ENCODE measurements around the gene OXSR1. TPM values are rescaled to one million over a fixed set of nuclear protein-coding genes. Genes with fewer than 3 reads are reported as not detected.

The OXSR1 gene
- total and polyA plus RNA-seq, 2 of the 13 experiments (the other 11 are each of a cell fraction or from before 2014, with no cell fraction given), result 27.4 to 32.6 TPM

- TF ChIP-seq, protein P1, sequence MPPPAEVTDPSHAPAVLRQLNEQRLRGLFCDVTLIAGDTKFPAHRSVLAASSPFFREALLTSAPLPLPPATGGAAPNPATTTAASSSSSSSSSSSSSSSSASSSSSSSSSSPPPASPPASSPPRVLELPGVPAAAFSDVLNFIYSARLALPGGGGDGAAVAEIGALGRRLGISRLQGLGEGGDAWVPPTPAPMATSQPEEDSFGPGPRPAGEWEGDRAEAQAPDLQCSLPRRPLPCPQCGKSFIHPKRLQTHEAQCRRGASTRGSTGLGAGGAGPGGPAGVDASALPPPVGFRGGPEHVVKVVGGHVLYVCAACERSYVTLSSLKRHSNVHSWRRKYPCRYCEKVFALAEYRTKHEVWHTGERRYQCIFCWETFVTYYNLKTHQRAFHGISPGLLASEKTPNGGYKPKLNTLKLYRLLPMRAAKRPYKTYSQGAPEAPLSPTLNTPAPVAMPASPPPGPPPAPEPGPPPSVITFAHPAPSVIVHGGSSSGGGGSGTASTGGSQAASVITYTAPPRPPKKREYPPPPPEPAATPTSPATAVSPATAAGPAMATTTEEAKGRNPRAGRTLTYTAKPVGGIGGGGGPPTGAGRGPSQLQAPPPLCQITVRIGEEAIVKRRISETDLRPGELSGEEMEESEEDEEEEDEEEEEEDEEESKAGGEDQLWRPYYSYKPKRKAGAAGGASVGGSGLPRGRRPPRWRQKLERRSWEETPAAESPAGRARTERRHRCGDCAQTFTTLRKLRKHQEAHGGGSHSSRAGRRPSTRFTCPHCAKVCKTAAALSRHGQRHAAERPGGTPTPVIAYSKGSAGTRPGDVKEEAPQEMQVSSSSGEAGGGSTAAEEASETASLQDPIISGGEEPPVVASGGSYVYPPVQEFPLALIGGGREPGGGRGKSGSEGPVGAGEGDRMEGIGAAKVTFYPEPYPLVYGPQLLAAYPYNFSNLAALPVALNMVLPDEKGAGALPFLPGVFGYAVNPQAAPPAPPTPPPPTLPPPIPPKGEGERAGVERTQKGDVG (CRISPR knock-in tag; IDR thresholded peaks at IDR 0.05; ENCODE audit: borderline replicate concordance), result peak; percentile 90; the same call in 1 of the 2 replicates
- TF ChIP-seq ELF3 (CRISPR knock-in tag; IDR thresholded peaks at IDR 0.05) (peak; percentile 49), CENPT (CRISPR knock-in tag; IDR thresholded peaks at IDR 0.05; ENCODE audit: low read depth) (no peak), AGO2 (optimal IDR thresholded peaks at IDR 0.05; ENCODE audit: low read depth, low read length) (no peak), GMEB2 (CRISPR knock-in tag; IDR thresholded peaks at IDR 0.05; ENCODE audit: low read depth) (no peak), DPF2 (CRISPR knock-in tag; IDR thresholded peaks at IDR 0.05; ENCODE audit: borderline replicate concordance, low read depth) (peak; percentile 76), TERF1 (CRISPR knock-in tag; IDR thresholded peaks at IDR 0.05) (no peak), GATAD2A (CRISPR knock-in tag; IDR thresholded peaks at IDR 0.05) (peak; percentile 88), MNT (IDR thresholded peaks at IDR 0.05) (no peak), YEATS4 (CRISPR knock-in tag; IDR thresholded peaks at IDR 0.05; ENCODE audit: borderline replicate concordance) (peak; percentile 33; the same call in 1 of the 2 replicates), RFX5 (IDR thresholded peaks at IDR 0.05; ENCODE audit: low read depth, low read length) (no peak), HDAC6 (IDR thresholded peaks at IDR 0.05; ENCODE audit: low read depth, low read length) (no peak), ZMAT3 (CRISPR knock-in tag; conservative IDR thresholded peaks at IDR 0.05) (no peak), KIAA2018 (CRISPR knock-in tag; IDR thresholded peaks at IDR 0.05; ENCODE audit: borderline replicate concordance) (no peak)
These were observed 34.7 kb upstream of the OXSR1 start (continued) for GRCh38 chr3:38130631-38131065.
